Liver (tissue), 9 donors: ENCODE data around the gene EFHD2. TPM values are rescaled to one million over a fixed set of nuclear protein-coding genes. Genes with fewer than 3 reads are reported as not detected.

Experiments used
- DNase-seq: peaks from one replicate; pipeline ENCODE4 v3.0.0-alpha.2; 2017; ENCODE audit warnings: low spot score
- H3K27ac ChIP-seq, 2 donors: one replicate each; pipeline ENCODE4 v1.7.0; 2013; ENCODE audit warnings: inconsistent platforms in 2 of 2, low read length in 2 of 2, control low read depth in 1 of 2, low read depth in 1 of 2, mild to moderate bottlenecking in 1 of 2
- H3K27me3 ChIP-seq, 4 donors: one replicate each; pipeline versions ENCODE4 v1.6.1 to v1.7.0; 2013; ENCODE audit warnings: low read length in 3 of 4, inconsistent platforms in 1 of 4, mild to moderate bottlenecking in 1 of 4, moderate library complexity in 1 of 4; ENCODE audit not compliant: control insufficient read depth in 4 of 4, insufficient read depth in 4 of 4
- H3K36me3 ChIP-seq, 4 donors: one replicate each; pipeline versions ENCODE4 v1.6.1 to v1.7.0; 2013; ENCODE audit warnings: low read length in 3 of 4, mild to moderate bottlenecking in 3 of 4, low read depth in 1 of 4, moderate library complexity in 1 of 4; ENCODE audit not compliant: control insufficient read depth in 4 of 4, insufficient read depth in 3 of 4
- H3K4me1 ChIP-seq, 4 donors: one replicate each; pipeline versions ENCODE4 v1.6.1 to v1.7.0; 2013; ENCODE audit warnings: low read length in 3 of 4, mild to moderate bottlenecking in 3 of 4, moderate library complexity in 1 of 4; ENCODE audit not compliant: control insufficient read depth in 4 of 4, insufficient read depth in 4 of 4
- H3K4me3 ChIP-seq, 3 donors: one replicate each; pipeline versions ENCODE4 v1.6.1 to v1.7.0; 2013; ENCODE audit warnings: low read length in 3 of 3, control low read depth in 1 of 3, low read depth in 1 of 3, mild to moderate bottlenecking in 1 of 3
- H3K9ac ChIP-seq, 2 donors: one replicate each; pipeline ENCODE4 v1.7.0; 2013; ENCODE audit warnings: low read length in 2 of 2, mild to moderate bottlenecking in 2 of 2, moderate library complexity in 2 of 2, control low read depth in 1 of 2, low read depth in 1 of 2
- H3K9me3 ChIP-seq, 4 donors: one replicate each; pipeline versions ENCODE4 v1.6.1 to v1.7.0; 2013; ENCODE audit warnings: low read length in 3 of 4; ENCODE audit not compliant: control insufficient read depth in 4 of 4
- EGR1 ChIP-seq, 2 donors: IDR thresholded peaks; 2 replicates each; pipeline ENCODE4 v1.6.1; 2016 to 2018; ENCODE audit warnings: antibody characterized with exemption in 2 of 2, low read depth in 2 of 2
- FOXA1 ChIP-seq: IDR thresholded peaks from 2 replicates; pipeline ENCODE4 v1.6.1; 2016; ENCODE audit warnings: antibody characterized with exemption
- FOXA2 ChIP-seq: IDR thresholded peaks from 2 replicates; pipeline ENCODE4 v1.6.1; 2016; ENCODE audit warnings: antibody characterized with exemption
- GABPA ChIP-seq, 2 donors: IDR thresholded peaks in 1 of 2; conservative IDR thresholded peaks in 1 of 2; 2 replicates each; pipeline ENCODE4 v1.6.1; 2016; ENCODE audit warnings: antibody characterized with exemption in 2 of 2, mild to moderate bottlenecking in 1 of 2, moderate library complexity in 1 of 2
- HNF4A ChIP-seq, 2 donors: conservative IDR thresholded peaks; 2 replicates each; pipeline ENCODE4 v1.6.1; 2016; ENCODE audit warnings: antibody characterized with exemption in 2 of 2, mild to moderate bottlenecking in 2 of 2
- HNF4G ChIP-seq: IDR thresholded peaks from 2 replicates; pipeline ENCODE4 v1.6.1; 2016; ENCODE audit warnings: antibody characterized with exemption
- JUND ChIP-seq, 2 donors: IDR thresholded peaks; 2 replicates each; pipeline ENCODE4 v1.6.1; 2016; ENCODE audit warnings: antibody characterized with exemption in 2 of 2
- NR2F2 ChIP-seq: IDR thresholded peaks from 2 replicates; pipeline ENCODE4 v1.6.1; 2016; ENCODE audit warnings: antibody characterized with exemption
- RAD21 ChIP-seq, 2 donors: IDR thresholded peaks; 2 replicates each; pipeline ENCODE4 v1.6.1; 2016; ENCODE audit warnings: antibody characterized with exemption in 2 of 2, mild to moderate bottlenecking in 2 of 2
- RXRA ChIP-seq, 2 donors: IDR thresholded peaks; 2 replicates each; pipeline ENCODE4 v1.6.1; 2017 to 2018; ENCODE audit warnings: antibody characterized with exemption in 2 of 2, mild to moderate bottlenecking in 1 of 2
- SP1 ChIP-seq: IDR thresholded peaks from 2 replicates; pipeline ENCODE4 v1.6.1; 2018; ENCODE audit warnings: antibody characterized with exemption, mild to moderate bottlenecking
- TAF1 ChIP-seq: conservative IDR thresholded peaks from 2 replicates; pipeline ENCODE4 v1.6.1; 2016; ENCODE audit warnings: antibody characterized with exemption, mild to moderate bottlenecking
- YY1 ChIP-seq: IDR thresholded peaks from 2 replicates; pipeline ENCODE4 v1.6.1; 2016; ENCODE audit warnings: antibody characterized with exemption, mild to moderate bottlenecking
- WGBS: extraction: QIAGEN DNeasy Blood & Tissue Kit; methylation state at CpG from one replicate; pipeline ENCODE4 v1.1.7; 2013; 5-methylcytosine and 5-hydroxymethylcytosine counted together
- polyA plus RNA-seq, 2 donors: library from polyadenylated mRNA; stranded (reverse) in 1 of 2; unstranded in 1 of 2; fragments of 200-250 nt in 1 of 2; fragments of >200 nt in 1 of 2; fragmentation: Nextera tagmentation in 1 of 2; extraction: Ambion mirVana in 1 of 2; gene quantifications; one replicate each; pipeline versions ENCODE4 v1.2.1 to v1.2.3, GENCODE V29; 2013 to 2015
- total RNA-seq, 2 donors: library from RNA; depleted of rRNA; stranded (reverse); fragments of >200 nt; gene quantifications; one replicate each; pipeline ENCODE4 v1.2.3, GENCODE V29; 2014
- TF ChIP-seq, protein P1 (sequence below): IDR thresholded peaks from 2 replicates; pipeline ENCODE4 v1.6.1; 2016; ENCODE audit warnings: antibody characterized with exemption
- TF ChIP-seq, protein P2 (sequence below): IDR thresholded peaks from 2 replicates; pipeline ENCODE4 v1.6.1; 2016; ENCODE audit warnings: antibody characterized with exemption
- TF ChIP-seq, protein P3 (sequence below): IDR thresholded peaks from 2 replicates; pipeline ENCODE4 v1.6.1; 2016; ENCODE audit warnings: antibody characterized with exemption, mild to moderate bottlenecking
- TF ChIP-seq, protein P4 (sequence below): IDR thresholded peaks from 2 replicates; pipeline ENCODE4 v1.6.1; 2016; ENCODE audit warnings: antibody characterized with exemption
- TF ChIP-seq, protein P5 (sequence below): fragments of 150-350 bp; IDR thresholded peaks from 2 replicates; pipeline ENCODE4 v1.5.1; 2017; ENCODE audit warnings: improper control_type of control experiment, low read depth, low read length; ENCODE audit not compliant: missing input control
- donor health status: healthy.
- donor health status: healthy.
- donor health status: healthy.
- donor health status: healthy.
- donor health status: healthy.

EFHD2 gene
- total and polyA plus RNA-seq, 4 donors = 7.4 to 23.0 (median 11.7) TPM

DNA sequence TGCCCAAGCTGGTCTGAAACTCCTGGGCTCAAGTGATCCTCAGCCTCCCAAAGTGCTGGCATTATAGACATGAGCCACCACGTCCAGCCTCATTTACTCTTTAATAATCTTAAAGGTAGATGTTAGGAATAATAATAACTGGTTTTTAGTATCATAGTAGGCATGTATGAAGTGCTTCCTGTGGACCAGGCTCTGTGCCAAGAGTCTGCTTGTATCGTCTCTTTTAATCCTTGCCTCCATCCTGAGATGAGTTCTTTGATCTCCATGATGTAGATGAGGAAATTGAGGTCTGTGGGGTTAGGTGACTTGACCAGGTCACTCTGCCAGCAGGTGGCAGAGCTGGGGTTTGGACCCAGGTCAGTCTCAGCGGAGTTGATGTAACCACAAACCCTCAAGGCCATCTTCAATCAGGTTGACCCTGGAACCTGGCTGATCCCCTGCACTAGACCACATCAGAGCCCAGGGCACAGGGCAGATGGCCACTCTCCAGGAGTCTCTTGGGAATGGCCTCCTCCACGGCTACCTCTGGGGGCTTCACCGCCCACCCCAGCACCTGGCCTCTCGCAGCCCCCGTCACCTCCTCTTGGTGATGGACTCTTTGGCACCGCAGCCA lies 11.3 kb downstream of the EFHD2 start:
- peak overlapping the region; percentile 70 to 75 for H3K27ac ChIP-seq
- H3K4me1 ChIP-seq = peaks cover 0 to 28% (median 21%) of the 10 kb centered on the region in 4 donors
- TF ChIP-seq, protein P1, sequence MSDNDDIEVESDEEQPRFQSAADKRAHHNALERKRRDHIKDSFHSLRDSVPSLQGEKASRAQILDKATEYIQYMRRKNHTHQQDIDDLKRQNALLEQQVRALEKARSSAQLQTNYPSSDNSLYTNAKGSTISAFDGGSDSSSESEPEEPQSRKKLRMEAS = no peak
- TF ChIP-seq, protein P2, sequence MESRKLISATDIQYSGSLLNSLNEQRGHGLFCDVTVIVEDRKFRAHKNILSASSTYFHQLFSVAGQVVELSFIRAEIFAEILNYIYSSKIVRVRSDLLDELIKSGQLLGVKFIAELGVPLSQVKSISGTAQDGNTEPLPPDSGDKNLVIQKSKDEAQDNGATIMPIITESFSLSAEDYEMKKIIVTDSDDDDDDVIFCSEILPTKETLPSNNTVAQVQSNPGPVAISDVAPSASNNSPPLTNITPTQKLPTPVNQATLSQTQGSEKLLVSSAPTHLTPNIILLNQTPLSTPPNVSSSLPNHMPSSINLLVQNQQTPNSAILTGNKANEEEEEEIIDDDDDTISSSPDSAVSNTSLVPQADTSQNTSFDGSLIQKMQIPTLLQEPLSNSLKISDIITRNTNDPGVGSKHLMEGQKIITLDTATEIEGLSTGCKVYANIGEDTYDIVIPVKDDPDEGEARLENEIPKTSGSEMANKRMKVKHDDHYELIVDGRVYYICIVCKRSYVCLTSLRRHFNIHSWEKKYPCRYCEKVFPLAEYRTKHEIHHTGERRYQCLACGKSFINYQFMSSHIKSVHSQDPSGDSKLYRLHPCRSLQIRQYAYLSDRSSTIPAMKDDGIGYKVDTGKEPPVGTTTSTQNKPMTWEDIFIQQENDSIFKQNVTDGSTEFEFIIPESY = no peak
- TF ChIP-seq, protein P3, sequence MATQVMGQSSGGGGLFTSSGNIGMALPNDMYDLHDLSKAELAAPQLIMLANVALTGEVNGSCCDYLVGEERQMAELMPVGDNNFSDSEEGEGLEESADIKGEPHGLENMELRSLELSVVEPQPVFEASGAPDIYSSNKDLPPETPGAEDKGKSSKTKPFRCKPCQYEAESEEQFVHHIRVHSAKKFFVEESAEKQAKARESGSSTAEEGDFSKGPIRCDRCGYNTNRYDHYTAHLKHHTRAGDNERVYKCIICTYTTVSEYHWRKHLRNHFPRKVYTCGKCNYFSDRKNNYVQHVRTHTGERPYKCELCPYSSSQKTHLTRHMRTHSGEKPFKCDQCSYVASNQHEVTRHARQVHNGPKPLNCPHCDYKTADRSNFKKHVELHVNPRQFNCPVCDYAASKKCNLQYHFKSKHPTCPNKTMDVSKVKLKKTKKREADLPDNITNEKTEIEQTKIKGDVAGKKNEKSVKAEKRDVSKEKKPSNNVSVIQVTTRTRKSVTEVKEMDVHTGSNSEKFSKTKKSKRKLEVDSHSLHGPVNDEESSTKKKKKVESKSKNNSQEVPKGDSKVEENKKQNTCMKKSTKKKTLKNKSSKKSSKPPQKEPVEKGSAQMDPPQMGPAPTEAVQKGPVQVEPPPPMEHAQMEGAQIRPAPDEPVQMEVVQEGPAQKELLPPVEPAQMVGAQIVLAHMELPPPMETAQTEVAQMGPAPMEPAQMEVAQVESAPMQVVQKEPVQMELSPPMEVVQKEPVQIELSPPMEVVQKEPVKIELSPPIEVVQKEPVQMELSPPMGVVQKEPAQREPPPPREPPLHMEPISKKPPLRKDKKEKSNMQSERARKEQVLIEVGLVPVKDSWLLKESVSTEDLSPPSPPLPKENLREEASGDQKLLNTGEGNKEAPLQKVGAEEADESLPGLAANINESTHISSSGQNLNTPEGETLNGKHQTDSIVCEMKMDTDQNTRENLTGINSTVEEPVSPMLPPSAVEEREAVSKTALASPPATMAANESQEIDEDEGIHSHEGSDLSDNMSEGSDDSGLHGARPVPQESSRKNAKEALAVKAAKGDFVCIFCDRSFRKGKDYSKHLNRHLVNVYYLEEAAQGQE = no peak
- TF ChIP-seq TAF1 (no peak), RAD21 (IDR thresholded peaks at IDR 0.05) (peak in 1 of 2 donors; percentile 38), HNF4A (conservative IDR thresholded peaks at IDR 0.05) (peak; percentile 80 to 81), FOXA2 (no peak), NR2F2 (no peak), YY1 (no peak), JUND (IDR thresholded peaks at IDR 0.05) (no peak), FOXA1 (no peak), GABPA (IDR thresholded peaks at IDR 0.05 in 1 of 2, conservative IDR thresholded peaks at IDR 0.05 in 1 of 2) (no peak), HNF4G (peak; percentile 21), RXRA (IDR thresholded peaks at IDR 0.05) (peak; percentile 51 to 70), SP1 (peak; percentile 23), EGR1 (IDR thresholded peaks at IDR 0.05; ENCODE audit: low read depth in 2 of 2) (no peak)
- TF ChIP-seq, protein P4, sequence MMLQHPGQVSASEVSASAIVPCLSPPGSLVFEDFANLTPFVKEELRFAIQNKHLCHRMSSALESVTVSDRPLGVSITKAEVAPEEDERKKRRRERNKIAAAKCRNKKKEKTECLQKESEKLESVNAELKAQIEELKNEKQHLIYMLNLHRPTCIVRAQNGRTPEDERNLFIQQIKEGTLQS = no peak
- TF ChIP-seq, protein P5, sequence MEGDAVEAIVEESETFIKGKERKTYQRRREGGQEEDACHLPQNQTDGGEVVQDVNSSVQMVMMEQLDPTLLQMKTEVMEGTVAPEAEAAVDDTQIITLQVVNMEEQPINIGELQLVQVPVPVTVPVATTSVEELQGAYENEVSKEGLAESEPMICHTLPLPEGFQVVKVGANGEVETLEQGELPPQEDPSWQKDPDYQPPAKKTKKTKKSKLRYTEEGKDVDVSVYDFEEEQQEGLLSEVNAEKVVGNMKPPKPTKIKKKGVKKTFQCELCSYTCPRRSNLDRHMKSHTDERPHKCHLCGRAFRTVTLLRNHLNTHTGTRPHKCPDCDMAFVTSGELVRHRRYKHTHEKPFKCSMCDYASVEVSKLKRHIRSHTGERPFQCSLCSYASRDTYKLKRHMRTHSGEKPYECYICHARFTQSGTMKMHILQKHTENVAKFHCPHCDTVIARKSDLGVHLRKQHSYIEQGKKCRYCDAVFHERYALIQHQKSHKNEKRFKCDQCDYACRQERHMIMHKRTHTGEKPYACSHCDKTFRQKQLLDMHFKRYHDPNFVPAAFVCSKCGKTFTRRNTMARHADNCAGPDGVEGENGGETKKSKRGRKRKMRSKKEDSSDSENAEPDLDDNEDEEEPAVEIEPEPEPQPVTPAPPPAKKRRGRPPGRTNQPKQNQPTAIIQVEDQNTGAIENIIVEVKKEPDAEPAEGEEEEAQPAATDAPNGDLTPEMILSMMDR = peak; percentile 24
- H3K27me3 ChIP-seq = no peaks in the 10 kb centered on the region
- H3K4me3 ChIP-seq = no peak overlapping the region
- H3K36me3 ChIP-seq = no peaks in the 10 kb centered on the region
- H3K9ac ChIP-seq = no peak overlapping the region
- DNase-seq = no peak
- no peaks in the 10 kb centered on the region for H3K9me3 ChIP-seq
- 55% methylated on average over 8 of the region's 8 CpGs for WGBS
